GM18499 (cell line): ENCODE results near the gene CELA3A.
"Not testable (repeated sequence)": the region's sequence is repeated elsewhere in the genome, so short reads cannot be mapped to it uniquely, and the experiment has no call there.

Source experiments
- ATAC-seq: cut with Tn5 transposase; IDR thresholded peaks from one replicate; pipeline ENCODE4 v1.9.1; 2021; ENCODE audit warnings: moderate number of reproducible peaks; ENCODE audit not compliant: insufficient read depth, unreplicated experiment

The CELA3A gene

GRCh38 chr1:22009566-22009965 lies 8.1 kb downstream of the CELA3A start:
- not testable (repeated sequence) for ATAC-seq

- not testable (repeated sequence) for ATAC-seq
Observed at GRCh38 chr1:22012752-22013151, 11.3 kb downstream of the CELA3A start.

- not testable (repeated sequence) for ATAC-seq
Observed at GRCh38 chr1:22014575-22015206, 13.2 kb downstream of the CELA3A start.

- no peak for ATAC-seq
Observed at GRCh38 chr1:22018583-22019559, 17.4 kb downstream of the CELA3A start.

GRCh38 chr1:22021061-22021460 lies 19.6 kb downstream of the CELA3A start:
- ATAC-seq = no peak

GRCh38 chr1:22024485-22025367 lies 23.3 kb downstream of the CELA3A start:
- no peak for ATAC-seq

- no peak for ATAC-seq
Observed at GRCh38 chr1:22025368-22026155, 24.1 kb downstream of the CELA3A start.

GRCh38 chr1:22026924-22027289 lies 25.4 kb downstream of the CELA3A start:
- ATAC-seq = no peak

- no peak for ATAC-seq
Observed at GRCh38 chr1:22030057-22030456, 28.6 kb downstream of the CELA3A start.

GRCh38 chr1:22030473-22030872 lies 29.0 kb downstream of the CELA3A start:
- no peak for ATAC-seq

- ATAC-seq = no peak
Observed at GRCh38 chr1:22031214-22031962, 29.9 kb downstream of the CELA3A start.

- ATAC-seq = not testable (repeated sequence)
Observed at GRCh38 chr1:22034834-22035233, 33.4 kb downstream of the CELA3A start.

- ATAC-seq = no peak
Observed at GRCh38 chr1:22037520-22037919, 36.1 kb downstream of the CELA3A start.

- ATAC-seq = no peak
Observed at GRCh38 chr1:22038036-22038435, 36.6 kb downstream of the CELA3A start.

- peak; percentile 70 for ATAC-seq
Observed at GRCh38 chr1:22039594-22040285, 38.3 kb downstream of the CELA3A start.

- ATAC-seq = no peak
Observed at GRCh38 chr1:22040286-22040623, 38.8 kb downstream of the CELA3A start.

GRCh38 chr1:22041505-22041904 lies 40.0 kb downstream of the CELA3A start:
- no peak for ATAC-seq

- ATAC-seq = no peak
Observed at GRCh38 chr1:22043198-22043769, 41.8 kb downstream of the CELA3A start.
